Astrocyte (in vitro differentiated cells and primary cell): ENCODE measurements around the gene KCNQ1. TPM values are rescaled to one million over a fixed set of nuclear protein-coding genes. Genes with fewer than 3 reads are reported as not detected.

Experiments
- DNase-seq: peaks from one replicate; pipeline ENCODE4 v3.0.0-alpha.2; 2010; ENCODE audit warnings: low read depth
- FAIRE-seq: peaks from 2 replicates; lab custom pipeline; 2011; peaks lifted over from hg19 to GRCh38; lab: Jason Lieb, UNC
- H2AFZ ChIP-seq: 2 replicates; pipeline ENCODE4 v1.6.0; 2012; ENCODE audit warnings: low read depth, low read length, inconsistent platforms
- H3K27ac ChIP-seq: 2 replicates; pipeline ENCODE4 v1.5.1; 2011; ENCODE audit warnings: low read depth, low read length, inconsistent platforms
- H3K27me3 ChIP-seq: 2 replicates; pipeline ENCODE4 v1.6.0; 2011; ENCODE audit warnings: low read length, inconsistent platforms; ENCODE audit not compliant: insufficient read depth
- H3K36me3 ChIP-seq: 2 replicates; pipeline ENCODE4 v1.5.1; 2011; ENCODE audit warnings: low read length, inconsistent platforms; ENCODE audit not compliant: insufficient read depth
- H3K4me1 ChIP-seq: 2 replicates; pipeline ENCODE4 v1.5.1; 2011; ENCODE audit warnings: low read length, inconsistent platforms; ENCODE audit not compliant: insufficient read depth
- H3K4me2 ChIP-seq: 2 replicates; pipeline ENCODE4 v1.6.0; 2012; ENCODE audit warnings: low read length, inconsistent platforms
- H3K4me3 ChIP-seq: 2 replicates; pipeline ENCODE4 v1.5.1; 2011; ENCODE audit warnings: low read depth, mild to moderate bottlenecking, low read length, inconsistent platforms; ENCODE audit not compliant: insufficient read depth
- H3K79me2 ChIP-seq: 2 replicates; pipeline ENCODE4 v1.6.0; 2012; ENCODE audit warnings: mild to moderate bottlenecking, low read length, inconsistent platforms; ENCODE audit not compliant: insufficient read depth
- H3K9ac ChIP-seq: 2 replicates; pipeline ENCODE4 v1.6.0; 2012; ENCODE audit warnings: mild to moderate bottlenecking, low read length, inconsistent platforms
- H3K9me3 ChIP-seq: 2 replicates; pipeline ENCODE4 v1.5.1; 2012; ENCODE audit warnings: low read depth, mild to moderate bottlenecking, low read length, inconsistent platforms; ENCODE audit not compliant: insufficient read depth
- H4K20me1 ChIP-seq: 2 replicates; pipeline ENCODE4 v1.6.0; 2012; ENCODE audit warnings: low read length, inconsistent platforms; ENCODE audit not compliant: insufficient read depth
- H3K27ac Mint-ChIP-seq: one replicate; pipeline ENCODE4 v1.8.0; 2021; ENCODE audit warnings: mild to moderate bottlenecking, mixed read lengths; ENCODE audit not compliant: unreplicated experiment
- H3K27me3 Mint-ChIP-seq: one replicate; pipeline ENCODE4 v1.8.0; 2021; ENCODE audit warnings: low read depth, mixed read lengths; ENCODE audit not compliant: unreplicated experiment
- H3K36me3 Mint-ChIP-seq: one replicate; pipeline ENCODE4 v1.8.0; 2021; ENCODE audit warnings: low read depth, mixed read lengths; ENCODE audit not compliant: unreplicated experiment
- H3K4me1 Mint-ChIP-seq: one replicate; pipeline ENCODE4 v1.8.0; 2021; ENCODE audit warnings: low read depth, mixed read lengths; ENCODE audit not compliant: unreplicated experiment
- H3K4me3 Mint-ChIP-seq: one replicate; pipeline ENCODE4 v1.8.0; 2021; ENCODE audit warnings: mild to moderate bottlenecking, moderate library complexity, mixed read lengths; ENCODE audit not compliant: unreplicated experiment
- H3K9me3 Mint-ChIP-seq: one replicate; pipeline ENCODE4 v1.8.0; 2021; ENCODE audit warnings: mild to moderate bottlenecking, mixed read lengths; ENCODE audit not compliant: unreplicated experiment
- CTCF ChIP-seq: IDR thresholded peaks from 2 replicates; pipeline ENCODE4 v1.5.1; 2011; ENCODE audit warnings: low read depth, mild to moderate bottlenecking, inconsistent platforms, low read length, moderate library complexity; ENCODE audit not compliant: insufficient read depth
- EZH2 ChIP-seq: IDR thresholded peaks from 2 replicates; pipeline ENCODE4 v1.6.1; 2012; ENCODE audit warnings: mild to moderate bottlenecking, low read length, inconsistent platforms; ENCODE audit not compliant: insufficient read depth
- total RNA-seq: library from RNA; stranded (reverse); gene quantifications from 2 replicates; pipeline ENCODE4 v1.2.1, GENCODE V29; 2021

KCNQ1 gene
- total RNA-seq, 1 donor from 2014 or later = not detected

- no peaks in the 10 kb centered on the region for H3K9me3 ChIP-seq
- peaks cover 12% of the 10 kb centered on the region for H3K27me3 Mint-ChIP-seq
- H3K36me3 ChIP-seq = no peaks in the 10 kb centered on the region
- peaks cover 4% of the 10 kb centered on the region for H3K4me1 ChIP-seq
- H3K27ac Mint-ChIP-seq = no peak overlapping the region
- DNase-seq (no peak), FAIRE-seq (no peak)
- peaks cover 15% of the 10 kb centered on the region for H3K4me1 Mint-ChIP-seq
- no peak overlapping the region for H3K9ac ChIP-seq
- H3K79me2 ChIP-seq = no peaks in the 10 kb centered on the region
- H3K27ac ChIP-seq = no peak overlapping the region
- H3K27me3 ChIP-seq = no peaks in the 10 kb centered on the region
- no peak overlapping the region for H3K4me2 ChIP-seq
- no peaks in the 10 kb centered on the region for H4K20me1 ChIP-seq
- no peaks in the 10 kb centered on the region for H3K36me3 Mint-ChIP-seq
- TF ChIP-seq EZH2 = no peak
- no peak for TF ChIP-seq CTCF
- H3K4me3 Mint-ChIP-seq = no peak overlapping the region
- H3K4me3 ChIP-seq = no peak overlapping the region
- no peak overlapping the region for H2AFZ ChIP-seq
- H3K9me3 Mint-ChIP-seq = no peaks in the 10 kb centered on the region
Measured at GRCh38 chr11:2735053-2735589, 290.3 kb downstream of the KCNQ1 start.

GRCh38 chr11:2736577-2737225, 291.9 kb downstream of the KCNQ1 start:
- H3K79me2 ChIP-seq = no peaks in the 10 kb centered on the region
- DNase-seq (no peak), FAIRE-seq (no peak)
- H3K9ac ChIP-seq = no peak overlapping the region
- no peaks in the 10 kb centered on the region for H3K36me3 Mint-ChIP-seq
- H3K27me3 Mint-ChIP-seq = peaks cover 5% of the 10 kb centered on the region
- H3K9me3 ChIP-seq = no peaks in the 10 kb centered on the region
- no peak overlapping the region for H2AFZ ChIP-seq
- no peaks in the 10 kb centered on the region for H3K9me3 Mint-ChIP-seq
- peaks cover 7% of the 10 kb centered on the region for H3K4me1 ChIP-seq
- peaks cover 24% of the 10 kb centered on the region for H3K4me1 Mint-ChIP-seq
- H3K4me3 Mint-ChIP-seq = no peak overlapping the region
- no peaks in the 10 kb centered on the region for H4K20me1 ChIP-seq
- H3K36me3 ChIP-seq = no peaks in the 10 kb centered on the region
- no peak overlapping the region for H3K27ac ChIP-seq
- no peaks in the 10 kb centered on the region for H3K27me3 ChIP-seq
- H3K27ac Mint-ChIP-seq = no peak overlapping the region
- TF ChIP-seq CTCF (no peak), EZH2 (no peak)
- H3K4me3 ChIP-seq = no peak overlapping the region
- H3K4me2 ChIP-seq = no peak overlapping the region

GRCh38 chr11:2737226-2737590, 292.4 kb downstream of the KCNQ1 start:
- no peak overlapping the region for H2AFZ ChIP-seq
- Mint-ChIP-seq H3K4me1 (peaks cover 25% of the 10 kb centered on the region), H3K27ac (no peak overlapping the region), H3K9me3 (no peaks in the 10 kb centered on the region), H3K4me3 (no peak overlapping the region), H3K27me3 (peaks cover 5% of the 10 kb centered on the region), H3K36me3 (no peaks in the 10 kb centered on the region)
- no peak overlapping the region for H3K9ac ChIP-seq
- TF ChIP-seq CTCF = no peak
- H4K20me1 ChIP-seq = no peaks in the 10 kb centered on the region
- H3K27me3 ChIP-seq = no peaks in the 10 kb centered on the region
- H3K4me2 ChIP-seq = no peak overlapping the region
- H3K9me3 ChIP-seq = no peaks in the 10 kb centered on the region
- H3K27ac ChIP-seq = no peak overlapping the region
- no peak overlapping the region for H3K4me3 ChIP-seq
- DNase-seq = no peak
- no peaks in the 10 kb centered on the region for H3K36me3 ChIP-seq
- H3K4me1 ChIP-seq = peaks cover 12% of the 10 kb centered on the region
- FAIRE-seq = no peak
- no peaks in the 10 kb centered on the region for H3K79me2 ChIP-seq
